T-cell (primary cell): ENCODE data around the gene AGAP1. TPM values are rescaled to one million over a fixed set of nuclear protein-coding genes. Genes with fewer than 3 reads are reported as not detected.
"Not testable (repeated sequence)": the region's sequence is repeated elsewhere in the genome, so short reads cannot be mapped to it uniquely, and the experiment has no call there.

Experiments
- ATAC-seq, 4 experiments: fragments of 200-7000 bp in 3 of 4; fragments of 150-1000 bp in 1 of 4; cut with Tn5 transposase; replicated peaks in 1 of 4; 1 replicate in 3 of 4; 2 replicates in 1 of 4; pipeline ENCODE4 v1.10.0; 2021; ENCODE audit warnings: moderate library complexity in 3 of 4, mild to moderate bottlenecking in 2 of 4, moderate number of reproducible peaks in 1 of 4
- CTCF ChIA-PET, 2 donors: fragments of 300-600 bp; sonication (Branson Sonifier 250); formaldehyde crosslinking; loops; one replicate each; lab custom pipeline; 2022; ENCODE audit warnings: antibody characterized with exemption in 2 of 2; lab: Charles Lee
- POLR2A ChIA-PET, 2 donors: fragments of 300-600 bp; sonication (Branson Sonifier 250); formaldehyde crosslinking; loops; one replicate each; lab custom pipeline; 2022; ENCODE audit warnings: antibody characterized with exemption in 2 of 2; lab: Charles Lee
- DNase-seq, 35 experiments: peaks; one replicate each; pipeline versions ENCODE4 v3.0.0 to v3.0.0-alpha.2; 2013 to 2023
- H3K27ac ChIP-seq: one replicate; pipeline ENCODE4 v1.5.1; 2013; ENCODE audit warnings: low read length
- H3K27me3 ChIP-seq, 2 experiments: replicated peaks in 1 of 2; 1 replicate in 1 of 2; 2 replicates in 1 of 2; pipeline versions ENCODE4 v1.6.1 to v1.7.0; 2013; ENCODE audit warnings: low read length in 1 of 2, mixed read lengths in 1 of 2; ENCODE audit not compliant: control insufficient read depth in 2 of 2, insufficient read depth in 2 of 2; ENCODE audit errors: extremely low read depth in 1 of 2
- H3K36me3 ChIP-seq, 2 donors: 1 replicate in 1 of 2; 2 replicates in 1 of 2; pipeline versions ENCODE4 v1.6.1 to v1.7.0; 2013; ENCODE audit warnings: low read length in 1 of 2; ENCODE audit not compliant: control insufficient read depth in 2 of 2, insufficient read depth in 1 of 2; ENCODE audit errors: extremely low read depth in 1 of 2
- H3K4me1 ChIP-seq, 2 experiments: 1 replicate in 1 of 2; 2 replicates in 1 of 2; pipeline versions ENCODE4 v1.6.1 to v1.7.0; 2013; ENCODE audit warnings: low read length in 2 of 2, mixed read lengths in 1 of 2; ENCODE audit not compliant: insufficient read depth in 2 of 2, control insufficient read depth in 1 of 2; ENCODE audit errors: extremely low read depth in 1 of 2
- H3K4me3 ChIP-seq, 2 donors: 1 replicate in 1 of 2; 2 replicates in 1 of 2; pipeline versions ENCODE4 v1.5.1 to v1.7.0; 2013; ENCODE audit warnings: mild to moderate bottlenecking in 2 of 2, low read length in 1 of 2, moderate library complexity in 1 of 2; ENCODE audit not compliant: control insufficient read depth in 1 of 2; ENCODE audit errors: extremely low read depth in 1 of 2
- H3K9me3 ChIP-seq: 2 replicates; pipeline ENCODE4 v1.7.0; 2013
- H3K27ac Mint-ChIP-seq, 2 donors: one replicate each; pipeline ENCODE4 v1.8.0; 2020 to 2021; ENCODE audit warnings: mild to moderate bottlenecking in 2 of 2, mixed read lengths in 2 of 2
- H3K27me3 Mint-ChIP-seq, 2 donors: one replicate each; pipeline ENCODE4 v1.8.0; 2021 to 2022; ENCODE audit warnings: mixed read lengths in 2 of 2
- H3K36me3 Mint-ChIP-seq: one replicate; pipeline ENCODE4 v1.8.0; 2021; ENCODE audit warnings: mixed read lengths
- H3K4me1 Mint-ChIP-seq, 3 donors: one replicate each; pipeline ENCODE4 v1.8.0; 2020 to 2022; ENCODE audit warnings: mixed read lengths in 3 of 3, mild to moderate bottlenecking in 1 of 3
- H3K4me3 Mint-ChIP-seq, 3 donors: one replicate each; pipeline ENCODE4 v1.8.0; 2020 to 2022; ENCODE audit warnings: mild to moderate bottlenecking in 3 of 3, mixed read lengths in 3 of 3, moderate library complexity in 3 of 3
- H3K9me3 Mint-ChIP-seq, 3 donors: one replicate each; pipeline ENCODE4 v1.8.0; 2020 to 2022; ENCODE audit warnings: mixed read lengths in 3 of 3
- WGBS: methylation state at CpG from one replicate; pipeline ENCODE4 v1.1.5; 2013; ENCODE audit warnings: missing lambda C conversion rate; ENCODE audit not compliant: insufficient coverage; 5-methylcytosine and 5-hydroxymethylcytosine counted together
- total RNA-seq, 35 experiments: library from RNA in 6 of 35; stranded (reverse) in 6 of 35; fragments of 120-200 nt in 1 of 35; gene quantifications; one replicate each; pipeline versions ENCODE4 v1.2.1 to v1.2.4 and lab custom pipeline; 2013 to 2026

Gene AGAP1
- total RNA-seq, 5 donors from 2014 or later (not counting 1 experiment from before 2014, with no cell fraction given), result 3.9 to 15.6 (median 5.2) TPM

DNA sequence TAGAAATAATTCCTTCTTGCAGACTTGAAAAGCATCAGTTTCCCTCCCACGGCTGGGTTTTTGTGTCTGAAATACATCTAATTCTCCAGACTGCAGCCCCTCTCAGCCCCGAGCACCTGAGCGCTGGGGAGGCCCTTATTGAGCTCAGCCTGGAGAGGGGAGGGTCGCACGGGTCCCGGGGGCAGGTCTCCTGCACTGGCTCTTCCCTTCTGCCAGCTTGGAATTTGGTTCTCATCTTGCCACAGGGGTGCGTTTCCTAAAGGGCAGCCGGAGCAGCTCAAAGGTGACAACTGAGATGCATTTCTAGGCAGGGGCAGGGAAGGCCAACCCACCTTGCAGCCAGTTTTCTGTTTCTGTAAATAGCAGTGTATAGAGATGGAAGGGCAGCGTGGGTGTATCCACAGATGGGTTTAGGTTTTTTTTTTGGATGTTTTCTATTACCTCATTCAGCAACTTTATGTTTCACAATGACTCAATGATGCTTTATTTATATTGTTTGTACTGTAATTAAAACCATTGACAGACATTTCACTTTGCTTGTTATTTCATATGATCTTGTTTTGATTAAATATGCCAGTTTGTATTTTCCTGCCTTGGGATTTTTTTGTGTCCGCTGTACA lies 637.3 kb downstream of the AGAP1 start:
- ChIA-PET POLR2A (no interaction called here), CTCF (no interaction called here)
- Mint-ChIP-seq H3K4me3 (no peak overlapping the region), H3K36me3 (no peaks in the 10 kb centered on the region), H3K27me3 (peaks cover 2 to 3% of the 10 kb centered on the region in 2 donors), H3K4me1 (no peaks in the 10 kb centered on the region), H3K9me3 (no peaks in the 10 kb centered on the region), H3K27ac (no peak overlapping the region)
- DNase-seq, result no peak
- ATAC-seq, result no peak
- H3K27ac ChIP-seq, result no peak overlapping the region
- no peaks in the 10 kb centered on the region for H3K4me1 ChIP-seq
- H3K27me3 ChIP-seq, result peaks cover 0 to 2% of the 10 kb centered on the region in 2 experiments
- WGBS, result 79% methylated on average over 7 of the region's 10 CpGs
- no peaks in the 10 kb centered on the region for H3K9me3 ChIP-seq
- no peak overlapping the region for H3K4me3 ChIP-seq
- H3K36me3 ChIP-seq, result no peaks in the 10 kb centered on the region

DNA sequence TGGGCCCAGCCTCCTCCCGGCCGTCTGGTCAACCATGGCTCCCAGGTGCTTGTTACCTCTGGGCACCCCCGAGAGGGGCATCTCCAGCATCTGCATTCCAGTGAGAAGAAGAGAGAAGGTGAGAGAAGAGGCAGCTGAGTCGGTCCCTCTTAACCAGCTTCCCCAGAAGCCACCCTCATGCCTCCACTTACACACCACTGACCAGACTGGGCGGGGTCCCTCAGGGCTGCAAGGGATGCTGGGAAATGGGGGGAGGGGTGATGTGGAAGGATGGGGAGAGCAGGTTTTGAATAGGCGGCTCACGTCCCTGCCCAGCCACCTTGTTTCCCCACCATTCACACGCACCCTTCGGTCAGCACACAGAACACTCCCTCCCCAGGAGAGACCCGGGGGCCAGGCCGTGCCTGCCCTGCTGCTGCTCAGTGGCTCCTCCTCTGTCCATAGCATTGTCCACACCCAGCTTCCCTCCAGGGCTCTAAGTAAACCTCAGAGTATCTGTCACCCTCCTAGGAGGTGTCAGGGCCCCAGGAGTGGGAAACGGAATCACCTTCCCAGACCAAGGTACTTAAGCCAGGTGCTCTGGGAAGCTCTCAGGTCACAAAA lies 639.7 kb downstream of the AGAP1 start:
- Mint-ChIP-seq H3K27me3 (peaks cover 2 to 3% of the 10 kb centered on the region in 2 donors), H3K9me3 (no peaks in the 10 kb centered on the region), H3K4me1 (no peaks in the 10 kb centered on the region), H3K4me3 (no peak overlapping the region), H3K27ac (no peak overlapping the region), H3K36me3 (no peaks in the 10 kb centered on the region)
- H3K27me3 ChIP-seq, result peaks cover 0 to 2% of the 10 kb centered on the region in 2 experiments
- CTCF ChIA-PET, result no interaction called here
- no peaks in the 10 kb centered on the region for H3K4me1 ChIP-seq
- H3K27ac ChIP-seq, result no peak overlapping the region
- no peaks in the 10 kb centered on the region for H3K9me3 ChIP-seq
- DNase-seq (no peak), ATAC-seq (no peak)
- H3K4me3 ChIP-seq, result no peak overlapping the region
- POLR2A ChIA-PET, result no interaction called here
- WGBS, result 85% methylated on average over 3 of the region's 12 CpGs
- no peaks in the 10 kb centered on the region for H3K36me3 ChIP-seq

DNA sequence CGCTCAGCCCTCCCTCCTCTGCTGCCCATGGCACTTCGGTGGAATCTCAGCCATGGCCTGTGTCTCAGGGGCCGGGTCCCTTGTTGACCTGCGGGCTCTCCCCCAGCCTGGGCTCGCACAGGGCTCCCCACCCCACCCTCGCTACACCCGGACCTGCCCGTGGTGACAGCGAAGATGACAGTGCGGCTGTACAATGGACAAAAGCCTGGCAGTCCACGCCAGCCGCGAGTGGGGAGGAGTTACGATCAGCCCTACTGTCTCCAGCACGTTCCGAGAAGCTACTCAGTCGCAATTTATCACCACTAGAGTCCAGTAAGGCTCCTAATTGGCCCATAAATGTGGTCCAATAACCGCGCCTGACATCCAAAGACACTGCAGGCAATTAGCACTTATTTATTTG lies 642.7 kb downstream of the AGAP1 start:
- Mint-ChIP-seq H3K4me3 (no peak overlapping the region), H3K27me3 (peaks cover 4 to 8% of the 10 kb centered on the region in 2 donors), H3K36me3 (no peaks in the 10 kb centered on the region), H3K4me1 (no peaks in the 10 kb centered on the region), H3K9me3 (no peaks in the 10 kb centered on the region), H3K27ac (no peak overlapping the region)
- 83% methylated on average over 16 of the region's 19 CpGs for WGBS
- no peak for DNase-seq
- Histone ChIP-seq H3K27ac (no peak overlapping the region), H3K36me3 (no peaks in the 10 kb centered on the region), H3K9me3 (no peaks in the 10 kb centered on the region), H3K27me3 (peaks cover 0 to 3% of the 10 kb centered on the region in 2 experiments), H3K4me3 (no peak overlapping the region), H3K4me1 (no peaks in the 10 kb centered on the region)
- POLR2A ChIA-PET, result no interaction called here
- ATAC-seq, result no peak
- CTCF ChIA-PET, result no interaction called here

DNA sequence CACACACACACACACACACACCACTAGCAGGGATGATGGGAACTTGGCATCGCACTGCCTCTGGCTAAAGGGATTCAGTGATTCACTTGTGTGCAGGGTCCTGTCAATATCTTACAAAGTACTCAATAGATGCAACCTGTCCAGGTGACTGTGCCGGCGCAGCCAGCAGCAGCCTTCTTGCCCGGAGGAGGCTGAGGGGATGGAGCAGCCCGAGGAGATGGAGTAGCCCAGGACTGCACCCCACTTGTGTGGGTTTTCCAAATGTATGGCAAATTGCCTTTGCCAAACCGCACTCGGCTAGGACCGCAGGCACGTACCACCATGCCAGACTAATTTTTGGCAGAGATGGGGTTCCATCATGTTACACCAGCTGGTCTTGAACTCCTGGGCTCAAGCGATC lies 643.2 kb downstream of the AGAP1 start:
- Histone ChIP-seq H3K36me3 (no peaks in the 10 kb centered on the region), H3K9me3 (no peaks in the 10 kb centered on the region), H3K27ac (no peak overlapping the region), H3K27me3 (peaks cover 0 to 4% of the 10 kb centered on the region in 2 experiments), H3K4me3 (no peak overlapping the region), H3K4me1 (no peaks in the 10 kb centered on the region)
- Mint-ChIP-seq H3K27ac (no peak overlapping the region), H3K27me3 (peaks cover 5 to 8% of the 10 kb centered on the region in 2 donors), H3K4me1 (no peaks in the 10 kb centered on the region), H3K4me3 (no peak overlapping the region), H3K9me3 (no peaks in the 10 kb centered on the region), H3K36me3 (no peaks in the 10 kb centered on the region)
- ATAC-seq (no peak), DNase-seq (no peak)
- POLR2A ChIA-PET, result no interaction called here
- CTCF ChIA-PET, result no interaction called here
- WGBS, result 95% methylated on average over 9 of the region's 10 CpGs

DNA sequence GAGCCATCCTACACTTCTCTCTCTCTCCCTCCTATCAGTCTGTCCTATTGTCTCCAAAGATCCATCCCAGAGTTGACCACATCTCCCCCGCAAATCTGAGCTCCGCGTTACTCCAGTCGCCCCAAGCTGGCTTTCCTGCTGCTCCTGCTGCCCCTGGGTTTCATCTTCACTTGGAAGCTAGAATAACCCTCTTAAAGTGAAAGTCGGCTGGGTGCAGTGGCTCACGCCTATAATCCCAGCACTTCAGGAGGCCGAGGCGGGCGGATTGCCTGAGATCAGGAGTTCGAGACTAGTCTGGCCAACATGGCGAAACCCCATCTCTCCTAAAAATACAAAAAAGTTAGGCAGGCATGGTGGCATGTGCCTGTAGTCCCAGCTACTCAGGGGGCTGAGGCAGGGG lies 647.8 kb downstream of the AGAP1 start:
- POLR2A ChIA-PET, H3K9me3 ChIP-seq, H3K4me3 ChIP-seq, H3K4me1 Mint-ChIP-seq, H3K27ac ChIP-seq, ATAC-seq, H3K27ac Mint-ChIP-seq, H3K9me3 Mint-ChIP-seq, DNase-seq, CTCF ChIA-PET, H3K4me3 Mint-ChIP-seq, H3K36me3 ChIP-seq, H3K36me3 Mint-ChIP-seq, H3K4me1 ChIP-seq: not testable (repeated sequence)
- H3K27me3 Mint-ChIP-seq, result peaks cover 26 to 28% of the 10 kb centered on the region in 2 donors
- WGBS, result 84% methylated on average over 5 of the region's 11 CpGs
- peaks cover 0 to 14% of the 10 kb centered on the region in 2 experiments for H3K27me3 ChIP-seq

DNA sequence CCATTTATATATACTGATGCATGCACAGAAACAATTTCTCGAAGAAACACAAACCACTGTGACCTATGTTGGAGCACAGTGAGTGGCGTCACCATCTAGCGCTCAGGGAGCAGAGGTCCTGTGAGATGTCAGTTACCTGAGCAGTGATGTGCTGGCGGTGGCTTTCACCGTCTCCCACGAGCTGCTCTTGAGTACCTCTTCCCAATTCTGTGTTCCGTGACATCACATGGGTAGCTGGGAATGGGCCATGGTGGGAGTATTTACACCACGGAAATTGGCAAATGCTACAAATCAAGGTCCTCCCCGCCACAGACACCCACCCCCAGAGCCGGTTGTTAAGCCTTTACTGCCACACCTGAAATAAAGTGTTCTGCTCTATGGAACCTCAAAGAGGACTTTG lies 650.0 kb downstream of the AGAP1 start:
- CTCF ChIA-PET, result no interaction called here
- no peak for ATAC-seq

More for the DNA sequence above, 650.0 kb downstream of the AGAP1 start:
- no peaks in the 10 kb centered on the region for H3K9me3 ChIP-seq
- peaks cover 26 to 28% of the 10 kb centered on the region in 2 donors for H3K27me3 Mint-ChIP-seq
- H3K4me3 Mint-ChIP-seq, result no peak overlapping the region
- WGBS, result 81% methylated on average over 5 of the region's 10 CpGs
- no peak overlapping the region for H3K27ac Mint-ChIP-seq
- no peak for DNase-seq
- H3K4me3 ChIP-seq, result no peak overlapping the region
- H3K9me3 Mint-ChIP-seq, result peaks cover 0 to 3% (median 0%) of the 10 kb centered on the region in 3 donors
- no peaks in the 10 kb centered on the region for H3K4me1 Mint-ChIP-seq
- no peak overlapping the region for H3K27ac ChIP-seq
- no peaks in the 10 kb centered on the region for H3K36me3 ChIP-seq
- peaks cover 0 to 18% of the 10 kb centered on the region in 2 experiments for H3K27me3 ChIP-seq
- POLR2A ChIA-PET, result no interaction called here
- no peaks in the 10 kb centered on the region for H3K4me1 ChIP-seq
- no peaks in the 10 kb centered on the region for H3K36me3 Mint-ChIP-seq
